RWPE2 (cell line): ENCODE data around the gene FAS.

Experiments
- ATAC-seq: fragments of 200-7000 bp; cut with Tn5 transposase; 3 replicates; pipeline ENCODE4 v1.9.1; 2021; ENCODE audit warnings: low read depth
- DNase-seq: peaks from one replicate; pipeline ENCODE4 v3.0.0-alpha.2; 2020; ENCODE audit warnings: low spot score
- H3K27ac ChIP-seq: fragments of 450-650 bp; 2 replicates; pipeline ENCODE4 v1.5.1; 2017; ENCODE audit warnings: mild to moderate bottlenecking; ENCODE audit not compliant: poor library complexity, severe bottlenecking
- H3K27me3 ChIP-seq: fragments of 250-450 bp; sonication (Bioruptor Pico); 2 replicates; pipeline ENCODE4 v1.5.1; 2021; ENCODE audit warnings: mild to moderate bottlenecking, moderate library complexity; ENCODE audit not compliant: insufficient read depth, poor library complexity, severe bottlenecking
- H3K36me3 ChIP-seq: fragments of 250-450 bp; sonication (Bioruptor Pico); 2 replicates; pipeline ENCODE4 v1.5.1; 2020; ENCODE audit warnings: low read depth, mild to moderate bottlenecking, moderate library complexity
- H3K4me1 ChIP-seq: fragments of 250-450 bp; sonication (Bioruptor Pico); 2 replicates; pipeline ENCODE4 v1.5.1; 2021; ENCODE audit warnings: mild to moderate bottlenecking, moderate library complexity; ENCODE audit not compliant: insufficient read depth, poor library complexity, severe bottlenecking
- H3K4me3 ChIP-seq: fragments of 250-450 bp; sonication (Bioruptor Pico); 2 replicates; pipeline ENCODE4 v1.5.1; 2021; ENCODE audit warnings: mild to moderate bottlenecking, moderate library complexity; ENCODE audit not compliant: severe bottlenecking
- H3K9me3 ChIP-seq: fragments of 250-450 bp; sonication (Bioruptor Pico); 2 replicates; pipeline ENCODE4 v1.5.1; 2021; ENCODE audit warnings: mild to moderate bottlenecking, moderate library complexity; ENCODE audit not compliant: severe bottlenecking
- CTCF ChIP-seq: fragments of 450-650 bp; IDR thresholded peaks from one replicate; pipeline ENCODE4 v1.5.1; 2017; ENCODE audit warnings: mild to moderate bottlenecking, moderate library complexity; ENCODE audit not compliant: poor library complexity, severe bottlenecking

Gene FAS

GRCh38 chr10:89035461-89035860 is 44.9 kb downstream of the FAS start:
- Histone ChIP-seq H3K27ac (no peak overlapping the region), H3K27me3 (no peaks in the 10 kb centered on the region), H3K9me3 (no peaks in the 10 kb centered on the region), H3K4me1 (peaks cover 14% of the 10 kb centered on the region), H3K36me3 (no peaks in the 10 kb centered on the region), H3K4me3 (no peak overlapping the region)
- no peak for ATAC-seq
- DNase-seq, result no peak
- no peak for TF ChIP-seq CTCF

- Histone ChIP-seq H3K27ac (no peak overlapping the region), H3K4me3 (no peak overlapping the region), H3K4me1 (peaks cover 8% of the 10 kb centered on the region), H3K27me3 (no peaks in the 10 kb centered on the region), H3K36me3 (no peaks in the 10 kb centered on the region), H3K9me3 (no peaks in the 10 kb centered on the region)
- ATAC-seq (no peak), DNase-seq (no peak)
- no peak for TF ChIP-seq CTCF
Observed at GRCh38 chr10:89037096-89037495, 46.5 kb downstream of the FAS start.

- no peak for DNase-seq
- Histone ChIP-seq H3K4me1 (no peaks in the 10 kb centered on the region), H3K36me3 (no peaks in the 10 kb centered on the region), H3K27ac (no peak overlapping the region), H3K9me3 (no peaks in the 10 kb centered on the region), H3K4me3 (no peak overlapping the region), H3K27me3 (no peaks in the 10 kb centered on the region)
- peak; percentile 90 for ATAC-seq
- TF ChIP-seq CTCF, result no peak
Observed at GRCh38 chr10:89042562-89042961, 52.0 kb downstream of the FAS start.

GRCh38 chr10:89043052-89043451 is 52.5 kb downstream of the FAS start:
- DNase-seq (no peak), ATAC-seq (no peak)
- Histone ChIP-seq H3K4me3 (no peak overlapping the region), H3K9me3 (no peaks in the 10 kb centered on the region), H3K4me1 (no peaks in the 10 kb centered on the region), H3K27me3 (no peaks in the 10 kb centered on the region), H3K27ac (no peak overlapping the region), H3K36me3 (no peaks in the 10 kb centered on the region)
- no peak for TF ChIP-seq CTCF

- Histone ChIP-seq H3K27me3 (no peaks in the 10 kb centered on the region), H3K4me3 (no peak overlapping the region), H3K9me3 (no peaks in the 10 kb centered on the region), H3K36me3 (no peaks in the 10 kb centered on the region), H3K4me1 (no peaks in the 10 kb centered on the region), H3K27ac (no peak overlapping the region)
- no peak for DNase-seq
- no peak for ATAC-seq
- no peak for TF ChIP-seq CTCF
Observed at GRCh38 chr10:89047397-89047796, 56.8 kb downstream of the FAS start.
